ENCODE results near the gene KCNA1. TPM values are rescaled to one million over a fixed set of nuclear protein-coding genes. Genes with fewer than 3 reads are reported as not detected.

The KCNA1 gene
- total and polyA plus RNA-seq, 2 donors (not counting 3 experiments of a cell fraction or from before 2014, with no cell fraction given) = not detected

- Histone ChIP-seq H3K4me1 (ENCODE audit: control insufficient read depth, extremely low read depth, insufficient read depth, low read length) (peaks cover 2% of the 10 kb centered on the region), H3K4me3 (replicated peaks in 1 of 3; ENCODE audit: insufficient read depth in 1 of 3, low read depth in 1 of 3, low read length in 3 of 3) (no peak overlapping the region), H3K4me2 (ENCODE audit: insufficient read depth, low read length) (no peak overlapping the region), H3K79me2 (ENCODE audit: control insufficient read depth, insufficient read depth, low read length) (no peaks in the 10 kb centered on the region), H3K9ac (replicated peaks; ENCODE audit: extremely low read depth, insufficient read depth, low read length) (no peak overlapping the region), H3K27ac (ENCODE audit: insufficient read depth, low read depth, low read length) (no peak overlapping the region), H3K9me1 (replicated peaks; ENCODE audit: control insufficient read depth, extremely low read depth, insufficient read depth, low read length) (no peaks in the 10 kb centered on the region), H3K27me3 (ENCODE audit: control insufficient read depth in 2 of 2, insufficient read depth in 2 of 2, low read length in 2 of 2) (peaks cover 22 to 29% of the 10 kb centered on the region in 2 experiments), H2AFZ (ENCODE audit: low read depth, low read length) (no peak overlapping the region), H4K20me1 (replicated peaks; ENCODE audit: control insufficient read depth, extremely low read depth, insufficient read depth, low read length) (no peaks in the 10 kb centered on the region), H3K9me3 (replicated peaks; ENCODE audit: control insufficient read depth, insufficient read depth, low read length) (no peaks in the 10 kb centered on the region), H3K36me3 (ENCODE audit: control insufficient read depth in 2 of 2, extremely low read depth in 1 of 2, insufficient read depth in 2 of 2, low read length in 2 of 2) (no peaks in the 10 kb centered on the region)
- DNase-seq (ENCODE audit: low read depth, low spot score) (no peak), FAIRE-seq (no peak)
- intact Hi-C loops (cut with micrococcal nuclease) (no loop called here), dilution Hi-C loops (cut with MboI; ENCODE audit: extremely low pct_ligation_motif_present, low sequenced_read_pairs) (no loop called here)
- TF ChIP-seq POLR2AphosphoS5 (IDR thresholded peaks at IDR 0.05; ENCODE audit: insufficient read depth, low read depth, low read length) (no peak), FOS (IDR thresholded peaks at IDR 0.05; ENCODE audit: borderline replicate concordance, insufficient read depth, low read length) (no peak), EZH2 (IDR thresholded peaks at IDR 0.05; ENCODE audit: borderline replicate concordance, low read depth, low read length, severe bottlenecking) (no peak), JUN (IDR thresholded peaks at IDR 0.05; ENCODE audit: borderline replicate concordance, insufficient read depth, insufficient read length, low read depth) (no peak), POLR2A (IDR thresholded peaks at IDR 0.05; ENCODE audit: low read depth, low read length) (no peak), MYC (IDR thresholded peaks at IDR 0.05; ENCODE audit: low read depth, low read length) (no peak), GATA2 (IDR thresholded peaks at IDR 0.05; ENCODE audit: insufficient read depth, insufficient read length, low read depth, low read length) (no peak)
- TF ChIP-seq, protein P1, sequence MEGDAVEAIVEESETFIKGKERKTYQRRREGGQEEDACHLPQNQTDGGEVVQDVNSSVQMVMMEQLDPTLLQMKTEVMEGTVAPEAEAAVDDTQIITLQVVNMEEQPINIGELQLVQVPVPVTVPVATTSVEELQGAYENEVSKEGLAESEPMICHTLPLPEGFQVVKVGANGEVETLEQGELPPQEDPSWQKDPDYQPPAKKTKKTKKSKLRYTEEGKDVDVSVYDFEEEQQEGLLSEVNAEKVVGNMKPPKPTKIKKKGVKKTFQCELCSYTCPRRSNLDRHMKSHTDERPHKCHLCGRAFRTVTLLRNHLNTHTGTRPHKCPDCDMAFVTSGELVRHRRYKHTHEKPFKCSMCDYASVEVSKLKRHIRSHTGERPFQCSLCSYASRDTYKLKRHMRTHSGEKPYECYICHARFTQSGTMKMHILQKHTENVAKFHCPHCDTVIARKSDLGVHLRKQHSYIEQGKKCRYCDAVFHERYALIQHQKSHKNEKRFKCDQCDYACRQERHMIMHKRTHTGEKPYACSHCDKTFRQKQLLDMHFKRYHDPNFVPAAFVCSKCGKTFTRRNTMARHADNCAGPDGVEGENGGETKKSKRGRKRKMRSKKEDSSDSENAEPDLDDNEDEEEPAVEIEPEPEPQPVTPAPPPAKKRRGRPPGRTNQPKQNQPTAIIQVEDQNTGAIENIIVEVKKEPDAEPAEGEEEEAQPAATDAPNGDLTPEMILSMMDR (IDR thresholded peaks at IDR 0.05; ENCODE audit: extremely low read depth in 1 of 2, insufficient read depth in 1 of 2, low read depth in 1 of 2, low read length in 2 of 2) = no peak
- CTCF ChIA-PET = no interaction called here
- BruUV-seq (replicated peaks) = no TSS peak
- POLR2A ChIA-PET = no interaction called here
These were observed 5.0 kb downstream of the KCNA1 start for GRCh38 chr12:4914720-4915119.
